HG03565 (cell line): ENCODE measurements around the gene IFI16.
"Not testable (repeated sequence)": the region's sequence is repeated elsewhere in the genome, so short reads cannot be mapped to it uniquely, and the experiment has no call there.

ENCODE experiments used
- ATAC-seq: cut with Tn5 transposase; IDR thresholded peaks from one replicate; pipeline ENCODE4 v1.9.1; 2021; ENCODE audit warnings: mild to moderate bottlenecking, moderate library complexity; ENCODE audit not compliant: unreplicated experiment

The IFI16 gene

DNA sequence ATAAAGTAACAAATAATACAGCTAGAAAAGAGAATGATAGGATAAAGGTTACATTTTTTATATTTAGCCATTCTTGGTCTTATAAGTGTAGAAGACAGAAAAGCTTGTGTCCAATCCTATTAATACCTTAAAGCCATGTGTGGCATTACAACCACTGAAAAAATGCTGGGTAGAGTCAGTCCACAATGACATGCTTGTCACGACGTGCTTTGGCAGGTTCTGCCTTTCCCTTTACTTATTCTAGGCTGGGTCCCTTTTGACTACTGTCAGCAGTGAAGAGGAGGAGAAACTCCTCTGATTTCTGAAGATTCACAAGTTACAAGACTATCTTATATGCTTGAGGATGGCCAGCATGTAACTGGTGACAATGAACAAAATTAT, 81.5 kb downstream of the IFI16 start:
- ATAC-seq, result no peak

DNA sequence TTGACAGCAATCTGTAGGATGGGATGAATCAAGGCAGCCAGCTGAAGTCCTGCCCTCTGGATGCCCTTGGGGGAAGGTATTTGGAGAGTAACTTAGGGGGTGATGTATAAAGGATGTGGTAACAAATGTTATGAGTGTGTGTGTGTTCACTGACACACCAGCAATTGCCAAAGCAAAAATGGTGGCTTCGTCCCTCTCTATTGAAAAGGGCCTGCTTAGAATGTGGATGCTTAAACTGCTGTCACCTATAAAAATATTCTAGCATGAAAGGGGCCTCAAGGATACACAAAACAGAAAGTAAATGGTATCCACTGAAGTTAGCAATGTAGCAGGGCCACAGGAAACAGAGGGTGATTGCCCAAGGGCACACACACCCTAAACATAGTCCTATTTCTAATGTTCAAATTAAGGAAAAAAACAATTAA, 81.9 kb downstream of the IFI16 start:
- no peak for ATAC-seq

DNA sequence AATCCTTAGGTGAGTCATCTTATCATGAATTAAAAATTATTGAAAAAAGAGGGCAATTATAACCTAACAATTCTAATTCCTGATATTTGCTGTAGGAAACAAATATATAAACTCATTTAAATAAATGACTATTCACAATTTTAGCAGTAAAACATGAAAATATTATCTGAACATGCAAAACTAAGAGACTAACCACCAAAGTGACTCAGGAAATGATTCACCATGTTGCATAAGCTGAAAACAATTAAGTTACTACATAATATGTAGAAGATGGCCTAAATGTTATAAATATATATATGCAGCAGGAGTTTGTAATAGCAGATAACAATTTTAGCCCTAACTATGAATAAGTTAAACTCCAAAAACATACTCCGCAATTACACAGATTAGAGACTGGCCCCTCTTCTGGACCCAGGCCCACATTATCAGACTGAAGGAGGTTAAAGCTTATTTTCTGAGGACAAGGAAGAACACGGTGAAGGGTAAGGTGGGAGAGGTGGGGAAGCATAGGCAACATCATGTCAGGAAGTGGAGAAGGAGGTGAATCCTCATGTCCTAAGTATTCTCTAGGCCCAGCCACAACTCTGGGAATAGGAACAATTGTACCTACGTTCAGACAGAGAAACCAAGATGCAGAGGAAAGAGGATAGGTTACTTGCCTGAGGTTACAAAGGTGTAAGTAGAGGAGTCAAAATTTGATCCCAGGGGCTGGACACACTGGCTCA, 82.5 kb downstream of the IFI16 start:
- no peak for ATAC-seq

DNA sequence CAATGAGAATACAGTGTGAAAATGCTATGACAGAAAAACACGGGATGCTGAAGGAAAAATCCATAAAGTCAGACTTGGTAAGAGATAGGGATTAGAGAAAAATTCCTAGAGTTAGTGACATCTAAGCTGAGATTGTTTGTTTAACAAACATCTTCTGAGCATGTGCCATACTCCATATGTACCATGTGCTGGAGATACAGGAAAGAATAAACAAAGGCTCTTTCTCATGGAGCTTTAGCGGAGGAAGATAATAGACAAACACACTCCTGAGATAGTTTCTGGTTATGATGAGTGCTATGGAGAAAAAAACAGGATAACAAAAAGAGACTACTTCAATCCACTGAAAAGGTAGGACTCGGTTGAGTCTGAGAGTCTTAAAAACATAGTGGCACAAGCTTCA, 88.9 kb downstream of the IFI16 start:
- no peak for ATAC-seq

DNA sequence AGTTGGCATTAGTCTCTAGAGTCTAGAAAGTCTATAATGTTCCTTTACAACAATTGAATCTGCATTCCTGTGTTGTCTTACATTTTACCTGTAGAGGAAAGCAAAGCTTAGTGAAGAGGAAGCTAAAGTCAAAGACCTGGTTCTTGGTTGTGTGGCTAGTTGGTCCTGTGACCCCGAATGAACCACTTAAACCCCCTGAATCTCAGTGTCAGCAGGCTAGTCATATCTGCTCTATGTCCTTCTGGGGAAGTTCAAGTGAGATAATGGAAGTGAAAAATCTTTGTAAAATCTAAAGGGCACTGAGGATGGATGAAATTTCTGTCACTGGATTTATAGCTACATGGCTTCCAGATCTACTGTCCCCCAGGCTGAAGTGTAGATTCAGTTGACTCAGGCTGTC, 90.9 kb downstream of the IFI16 start:
- no peak for ATAC-seq

DNA sequence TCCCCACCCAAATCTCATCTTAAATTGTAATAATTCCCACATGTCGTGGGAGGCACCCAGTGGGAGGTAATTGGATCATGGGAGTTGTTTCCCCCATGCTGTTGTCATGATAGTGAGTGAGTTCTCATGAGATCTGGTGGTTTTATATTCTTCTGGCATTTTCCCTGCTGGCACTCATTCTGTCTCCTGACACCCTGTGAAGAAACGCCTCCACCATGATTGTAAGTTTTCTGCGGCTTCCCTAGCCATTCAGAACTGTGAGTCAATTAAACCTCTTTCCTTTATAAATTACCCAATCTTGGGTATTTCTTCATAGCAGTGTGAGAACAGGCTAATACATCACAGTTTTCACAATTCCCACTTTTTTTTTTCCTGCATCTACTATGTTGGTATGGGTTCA, 93.3 kb downstream of the IFI16 start:
- ATAC-seq, result not testable (repeated sequence)
